IMR-90 (cell line): Measurements from ENCODE around the gene ZNF384. TPM values are rescaled to one million over a fixed set of nuclear protein-coding genes. Genes with fewer than 3 reads are reported as not detected.

Source experiments
- ATAC-seq: fragments of 200-7000 bp; cut with Tn5 transposase; 2 replicates; pipeline ENCODE4 v1.9.1; 2020; ENCODE audit warnings: low read depth, mild to moderate bottlenecking, moderate library complexity
- BruUV-seq: library from RNA; stranded (reverse); fragments of 400-500 nt; replicated peaks from 2 replicates; lab custom pipeline; 2021; lab: Mats Ljungman, UMichigan
- CTCF ChIA-PET: fragments of 300-600 bp; formaldehyde crosslinking; extraction: SDS; loops from one replicate; lab custom pipeline; 2021; ENCODE audit warnings: antibody characterized with exemption; lab: Yijun Ruan, JAX
- POLR2A ChIA-PET: fragments of 300-600 bp; sonication (Branson Sonifier 250); formaldehyde crosslinking; loops from one replicate; lab custom pipeline; 2022; ENCODE audit warnings: antibody characterized with exemption; ENCODE audit not compliant: unreplicated experiment; lab: Charles Lee
- DNase-seq: peaks from one replicate; pipeline ENCODE4 v3.0.0; 2013
- H2AFZ ChIP-seq: replicated peaks from 2 replicates; pipeline ENCODE3; 2013; ENCODE audit warnings: low read length, mild to moderate bottlenecking; ENCODE audit not compliant: poor library complexity
- H2AK5ac ChIP-seq: 2 replicates; pipeline ENCODE4 v1.6.1; 2013; ENCODE audit warnings: low read depth, low read length, inconsistent platforms
- H2AK9ac ChIP-seq: replicated peaks from 2 replicates; pipeline ENCODE3; 2013; ENCODE audit warnings: mild to moderate bottlenecking, low read depth, low read length, moderate library complexity; ENCODE audit not compliant: poor library complexity
- H2BK120ac ChIP-seq: 2 replicates; pipeline ENCODE4 v1.6.1; 2013; ENCODE audit warnings: low read depth, low read length, inconsistent platforms
- H2BK15ac ChIP-seq: 3 replicates; pipeline ENCODE4 v1.6.1; 2013; ENCODE audit warnings: low read depth, low read length, inconsistent platforms
- H2BK20ac ChIP-seq: 2 replicates; pipeline ENCODE4 v1.6.1; 2013; ENCODE audit warnings: low read depth, mild to moderate bottlenecking, inconsistent platforms, low read length, moderate library complexity
- H2BK5ac ChIP-seq: 2 replicates; pipeline ENCODE4 v1.6.1; 2013; ENCODE audit warnings: mild to moderate bottlenecking, low read depth, low read length, inconsistent platforms; ENCODE audit not compliant: poor library complexity, severe bottlenecking
- H3K14ac ChIP-seq: replicated peaks from 2 replicates; pipeline ENCODE4 v1.6.1; 2013; ENCODE audit warnings: low read depth, low read length, inconsistent platforms
- H3K18ac ChIP-seq: 2 replicates; pipeline ENCODE4 v1.6.1; 2013; ENCODE audit warnings: low read depth, low read length, control low read depth
- H3K23ac ChIP-seq: 2 replicates; pipeline ENCODE4 v1.6.1; 2013; ENCODE audit warnings: low read depth, low read length, inconsistent platforms
- H3K27ac ChIP-seq: 2 replicates; pipeline ENCODE4 v1.5.1; 2013; ENCODE audit warnings: mild to moderate bottlenecking, control low read depth, low read length; ENCODE audit not compliant: insufficient read depth
- H3K27me3 ChIP-seq: 2 replicates; pipeline ENCODE4 v1.6.1; 2013; ENCODE audit warnings: low read length; ENCODE audit not compliant: control insufficient read depth, insufficient read depth
- H3K36me3 ChIP-seq: 2 replicates; pipeline ENCODE4 v1.6.1; 2013; ENCODE audit warnings: low read length, mixed read lengths; ENCODE audit not compliant: control insufficient read depth, insufficient read depth
- H3K4ac ChIP-seq: 2 replicates; pipeline ENCODE4 v1.6.1; 2013; ENCODE audit warnings: low read depth, low read length, inconsistent platforms
- H3K4me1 ChIP-seq: 2 replicates; pipeline ENCODE4 v1.6.1; 2013; ENCODE audit warnings: low read length, mixed read lengths; ENCODE audit not compliant: control insufficient read depth, insufficient read depth
- H3K4me2 ChIP-seq: 2 replicates; pipeline ENCODE4 v1.6.1; 2013; ENCODE audit warnings: low read depth, mild to moderate bottlenecking, control low read depth, low read length, moderate library complexity
- H3K4me3 ChIP-seq: 2 replicates; pipeline ENCODE4 v1.5.1; 2013; ENCODE audit warnings: low read depth, mild to moderate bottlenecking, control low read depth, low read length, moderate library complexity; ENCODE audit not compliant: insufficient read depth
- H3K56ac ChIP-seq: 2 replicates; pipeline ENCODE4 v1.6.1; 2013; ENCODE audit warnings: low read length, inconsistent platforms; ENCODE audit not compliant: insufficient read depth; ENCODE audit errors: extremely low read depth
- H3K79me1 ChIP-seq, 2 experiments: 2 replicates each; pipeline ENCODE4 v1.6.1; 2013; ENCODE audit warnings: low read length in 2 of 2, inconsistent platforms in 1 of 2, low read depth in 1 of 2
- H3K9ac ChIP-seq: 2 replicates; pipeline ENCODE4 v1.6.1; 2013; ENCODE audit warnings: low read depth, low read length, control low read depth
- H3K9me1 ChIP-seq: 2 replicates; pipeline ENCODE4 v1.6.1; 2013; ENCODE audit warnings: low read length, inconsistent platforms; ENCODE audit not compliant: insufficient read depth
- H3K9me3 ChIP-seq: 2 replicates; pipeline ENCODE4 v1.6.1; 2013; ENCODE audit warnings: low read length; ENCODE audit not compliant: control insufficient read depth, insufficient read depth
- H4K20me1 ChIP-seq: 2 replicates; pipeline ENCODE4 v1.6.1; 2013; ENCODE audit warnings: low read length, inconsistent platforms; ENCODE audit not compliant: insufficient read depth
- H4K5ac ChIP-seq: 2 replicates; pipeline ENCODE4 v1.6.1; 2013; ENCODE audit warnings: mild to moderate bottlenecking, low read depth, low read length, control low read depth
- H4K8ac ChIP-seq, 2 experiments: 2 replicates each; pipeline ENCODE4 v1.6.1; 2013; ENCODE audit warnings: low read depth in 2 of 2, low read length in 2 of 2, control low read depth in 1 of 2, inconsistent platforms in 1 of 2
- H4K91ac ChIP-seq: 2 replicates; pipeline ENCODE4 v1.6.1; 2013; ENCODE audit warnings: low read depth, low read length, inconsistent platforms; ENCODE audit not compliant: insufficient read depth
- BHLHE40 ChIP-seq: fragments of 150-350 bp; IDR thresholded peaks from 2 replicates; pipeline ENCODE4 v1.6.1; 2016; ENCODE audit warnings: mild to moderate bottlenecking, low read depth, low read length
- FOS ChIP-seq: fragments of 150-350 bp; IDR thresholded peaks from 2 replicates; pipeline ENCODE4 v1.6.1; 2016; ENCODE audit warnings: low read depth, low read length
- MAFK ChIP-seq: IDR thresholded peaks from 2 replicates; pipeline ENCODE4 v1.6.1; 2012; ENCODE audit warnings: low read depth, low read length, improper control_type of control experiment
- NFE2L2 ChIP-seq: fragments of 150-350 bp; IDR thresholded peaks from 2 replicates; pipeline ENCODE4 v1.6.1; 2016; ENCODE audit warnings: low read depth, mild to moderate bottlenecking, low read length
- POLR2A ChIP-seq: IDR thresholded peaks from 2 replicates; pipeline ENCODE4 v1.6.1; 2012; ENCODE audit warnings: mild to moderate bottlenecking, low read depth, low read length
- RAD21 ChIP-seq: IDR thresholded peaks from 2 replicates; pipeline ENCODE4 v1.6.1; 2012; ENCODE audit warnings: low read length, improper control_type of control experiment
- RCOR1 ChIP-seq: IDR thresholded peaks from 2 replicates; pipeline ENCODE4 v1.6.1; 2012; ENCODE audit warnings: mild to moderate bottlenecking, low read length, improper control_type of control experiment; ENCODE audit not compliant: insufficient replicate concordance
- RFX5 ChIP-seq: IDR thresholded peaks from 2 replicates; pipeline ENCODE4 v1.8.0; 2012; ENCODE audit warnings: low read depth, mild to moderate bottlenecking, low read length, moderate library complexity
- SMC3 ChIP-seq: fragments of 150-350 bp; IDR thresholded peaks from 2 replicates; pipeline ENCODE4 v1.6.1; 2016; ENCODE audit warnings: low read depth, mild to moderate bottlenecking, antibody characterized with exemption, low read length, moderate library complexity
- WGBS, 2 experiments: methylation state at CpG; one replicate each; pipeline versions ENCODE4 v1.1.5 to v1.1.7; 2013; ENCODE audit warnings: missing lambda C conversion rate in 2 of 2; ENCODE audit not compliant: insufficient read length in 1 of 2; ENCODE audit errors: extremely low coverage in 2 of 2; 5-methylcytosine and 5-hydroxymethylcytosine counted together
- dilution Hi-C: fragments of 300-500 bp; cut with HindIII; formaldehyde crosslinking; loops from one replicate; pipeline ENCODE4 v1.14.3; 2018; ENCODE audit warnings: low sequenced_read_pairs; ENCODE audit not compliant: unreplicated experiment
- in situ Hi-C: fragments of 300-500 bp; cut with MboI; formaldehyde crosslinking; loops from 3 replicates; pipeline ENCODE4 v1.14.3; 2019; ENCODE audit warnings: low sequenced_read_pairs, inconsistent platforms, mixed read lengths
- intact Hi-C: fragments of 100-400 bp; cut with micrococcal nuclease; formaldehyde crosslinking; loops from 2 replicates; pipeline ENCODE4 v1.10.0; 2022
- polyA plus RNA-seq, 3 experiments: library from polyadenylated mRNA; depleted of rRNA; stranded (reverse); fragments of >200 nt; gene quantifications; 2 replicates each; pipeline ENCODE4 v1.2.3, GENCODE V29; 2012; ENCODE audit warnings: low replicate concordance in 1 of 3
- total RNA-seq: library from RNA; depleted of rRNA; stranded (reverse); fragments of >200 nt; gene quantifications from 2 replicates; pipeline ENCODE4 v1.2.3, GENCODE V29; 2012
- TF ChIP-seq, protein P1 (sequence below): conservative IDR thresholded peaks from 2 replicates; pipeline ENCODE4 v1.5.1; 2012; ENCODE audit warnings: mild to moderate bottlenecking, low read depth, low read length, improper control_type of control experiment
- TF ChIP-seq, protein P2 (sequence below): fragments of 150-350 bp; IDR thresholded peaks from 2 replicates; pipeline ENCODE4 v1.6.1; 2016; ENCODE audit warnings: low read depth, mild to moderate bottlenecking, low read length, moderate library complexity, borderline replicate concordance

ZNF384 gene
- total and polyA plus RNA-seq, 2 of the 4 experiments (the other 2 are of a cell fraction), result 16.3 to 55.6 TPM

DNA sequence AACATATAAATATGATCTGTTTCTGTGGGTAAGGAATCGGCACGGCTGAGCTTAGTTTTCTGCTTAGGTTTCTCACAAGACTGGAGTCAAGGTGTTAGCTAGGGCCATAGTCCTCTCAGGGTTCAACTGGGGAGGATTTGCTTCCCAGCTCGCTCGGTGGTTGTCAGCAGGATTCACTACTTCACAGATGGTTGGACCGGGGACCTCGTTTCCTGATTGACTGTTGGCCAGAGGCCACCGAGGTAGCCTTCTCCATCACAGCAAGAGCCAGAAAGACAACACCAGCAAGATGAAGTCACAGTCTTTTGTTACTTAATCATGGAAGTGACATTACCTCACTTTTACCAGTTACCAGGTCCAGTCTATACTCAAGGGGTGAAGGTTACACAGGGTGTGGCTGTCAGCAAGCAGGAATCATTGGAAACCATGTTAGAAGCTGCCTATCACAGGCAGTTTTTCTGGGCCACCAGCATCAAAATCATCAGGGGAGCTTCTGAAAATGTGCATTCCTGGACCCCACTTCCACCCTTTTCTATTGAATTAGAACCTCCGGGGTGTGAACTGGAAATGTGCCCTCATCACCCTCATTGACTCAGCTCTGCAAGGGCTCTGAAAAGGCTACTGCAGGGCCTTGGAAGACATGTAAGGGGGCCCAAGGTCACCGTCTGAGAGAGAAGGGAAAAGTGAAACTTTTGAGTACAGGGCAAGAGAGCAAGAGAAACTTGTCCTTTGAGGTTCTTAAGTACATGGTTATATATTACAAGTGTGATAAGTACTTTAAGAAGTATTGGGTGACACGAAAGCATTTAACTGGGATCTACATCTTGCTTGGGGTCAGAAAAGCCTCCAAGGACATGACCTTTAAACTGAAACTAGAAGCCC, 45.6 kb upstream of the ZNF384 start:
- no TSS peak for BruUV-seq
- H4K20me1 ChIP-seq, result no peaks in the 10 kb centered on the region
- ChIA-PET POLR2A (interaction anchor here (0.6 to 1.0 kb wide), 2 partner anchors 11 to 31 kb away, joined by 3 to 4 read pairs; partner anchors contain the start of gene COPS7A), CTCF (interaction anchor here (0.5 to 0.6 kb wide), 2 partner anchors 10 to 74 kb away, joined by 3 read pairs; no protein-coding TSS in a partner anchor)
- H3K27ac ChIP-seq, result no peak overlapping the region
- no peak overlapping the region for H3K4me3 ChIP-seq
- H2AFZ ChIP-seq, result no peak overlapping the region
- no peak overlapping the region for H2BK120ac ChIP-seq
- H4K91ac ChIP-seq, result no peak overlapping the region
- no peak overlapping the region for H2AK5ac ChIP-seq
- no peak overlapping the region for H3K56ac ChIP-seq
- no peak overlapping the region for H3K14ac ChIP-seq
- intact Hi-C loops, result loop anchor here (1.0 kb wide), 2 partner anchors 45 to 91 kb away; no protein-coding TSS in a partner anchor
- H3K79me1 ChIP-seq, result peaks cover 0 to 7% of the 10 kb centered on the region in 2 experiments; a peak in 1 of 4 replicates
- no peaks in the 10 kb centered on the region for H3K9me3 ChIP-seq
- no peak overlapping the region for H2BK20ac ChIP-seq
- H2AK9ac ChIP-seq, result no peak overlapping the region
- H3K4me1 ChIP-seq, result no peaks in the 10 kb centered on the region
- ATAC-seq (no peak), DNase-seq (no peak)
- H3K23ac ChIP-seq, result no peak overlapping the region
- no peaks in the 10 kb centered on the region for H3K27me3 ChIP-seq
- dilution Hi-C loops, result no loop called here
- 92% methylated on average over 2 of the region's 10 CpGs; no CpG with 5 or more reads in 1 of the 2 experiments for WGBS, 2 experiments
- no peak overlapping the region for H3K4me2 ChIP-seq
- H2BK15ac ChIP-seq, result no peak overlapping the region
- TF ChIP-seq MAFK, result no peak
- TF ChIP-seq, protein P1, sequence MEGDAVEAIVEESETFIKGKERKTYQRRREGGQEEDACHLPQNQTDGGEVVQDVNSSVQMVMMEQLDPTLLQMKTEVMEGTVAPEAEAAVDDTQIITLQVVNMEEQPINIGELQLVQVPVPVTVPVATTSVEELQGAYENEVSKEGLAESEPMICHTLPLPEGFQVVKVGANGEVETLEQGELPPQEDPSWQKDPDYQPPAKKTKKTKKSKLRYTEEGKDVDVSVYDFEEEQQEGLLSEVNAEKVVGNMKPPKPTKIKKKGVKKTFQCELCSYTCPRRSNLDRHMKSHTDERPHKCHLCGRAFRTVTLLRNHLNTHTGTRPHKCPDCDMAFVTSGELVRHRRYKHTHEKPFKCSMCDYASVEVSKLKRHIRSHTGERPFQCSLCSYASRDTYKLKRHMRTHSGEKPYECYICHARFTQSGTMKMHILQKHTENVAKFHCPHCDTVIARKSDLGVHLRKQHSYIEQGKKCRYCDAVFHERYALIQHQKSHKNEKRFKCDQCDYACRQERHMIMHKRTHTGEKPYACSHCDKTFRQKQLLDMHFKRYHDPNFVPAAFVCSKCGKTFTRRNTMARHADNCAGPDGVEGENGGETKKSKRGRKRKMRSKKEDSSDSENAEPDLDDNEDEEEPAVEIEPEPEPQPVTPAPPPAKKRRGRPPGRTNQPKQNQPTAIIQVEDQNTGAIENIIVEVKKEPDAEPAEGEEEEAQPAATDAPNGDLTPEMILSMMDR, result no peak
- no peak for TF ChIP-seq BHLHE40
- TF ChIP-seq FOS, result no peak
- TF ChIP-seq, protein P2, sequence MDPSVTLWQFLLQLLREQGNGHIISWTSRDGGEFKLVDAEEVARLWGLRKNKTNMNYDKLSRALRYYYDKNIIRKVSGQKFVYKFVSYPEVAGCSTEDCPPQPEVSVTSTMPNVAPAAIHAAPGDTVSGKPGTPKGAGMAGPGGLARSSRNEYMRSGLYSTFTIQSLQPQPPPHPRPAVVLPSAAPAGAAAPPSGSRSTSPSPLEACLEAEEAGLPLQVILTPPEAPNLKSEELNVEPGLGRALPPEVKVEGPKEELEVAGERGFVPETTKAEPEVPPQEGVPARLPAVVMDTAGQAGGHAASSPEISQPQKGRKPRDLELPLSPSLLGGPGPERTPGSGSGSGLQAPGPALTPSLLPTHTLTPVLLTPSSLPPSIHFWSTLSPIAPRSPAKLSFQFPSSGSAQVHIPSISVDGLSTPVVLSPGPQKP, result no peak
- TF ChIP-seq SMC3, result no peak
- no peak for TF ChIP-seq NFE2L2
- TF ChIP-seq RCOR1, result no peak
- no peak for TF ChIP-seq POLR2A
- TF ChIP-seq RFX5, result no peak
- TF ChIP-seq RAD21, result no peak
- H3K36me3 ChIP-seq, result peaks cover 24% of the 10 kb centered on the region
- H3K9me1 ChIP-seq, result no peaks in the 10 kb centered on the region
- H3K18ac ChIP-seq, result no peak overlapping the region
- no peak overlapping the region for H2BK5ac ChIP-seq
- H3K4ac ChIP-seq, result no peak overlapping the region
- H3K9ac ChIP-seq, result no peak overlapping the region
- no peak overlapping the region for H4K5ac ChIP-seq
- in situ Hi-C loops, result no loop called here
- no peak overlapping the region for H4K8ac ChIP-seq
